Effector memory CD4-positive, alpha-beta T cell (primary cell): Measurements from ENCODE around the gene PLBD2.

Experiments used
- DNase-seq, 3 donors: peaks; one replicate each; pipeline ENCODE4 v3.0.0-alpha.2; 2020
- H3K27ac ChIP-seq: 2 replicates; pipeline ENCODE4 v1.7.0; 2013; ENCODE audit warnings: mild to moderate bottlenecking, low read length, moderate library complexity; ENCODE audit not compliant: insufficient read depth, poor library complexity, severe bottlenecking
- H3K27me3 ChIP-seq: replicated peaks from 2 replicates; pipeline ENCODE4 v1.7.0; 2013; ENCODE audit warnings: mild to moderate bottlenecking, low read length; ENCODE audit not compliant: insufficient read depth, control insufficient read depth, poor library complexity, severe bottlenecking
- H3K36me3 ChIP-seq: 2 replicates; pipeline ENCODE4 v1.7.0; 2013; ENCODE audit warnings: mild to moderate bottlenecking, low read length, moderate library complexity; ENCODE audit not compliant: control insufficient read depth, insufficient read depth
- H3K4me1 ChIP-seq: 2 replicates; pipeline ENCODE4 v1.7.0; 2013; ENCODE audit warnings: low read length, mild to moderate bottlenecking; ENCODE audit not compliant: control insufficient read depth, insufficient read depth, poor library complexity, severe bottlenecking
- H3K4me3 ChIP-seq: 2 replicates; pipeline ENCODE4 v1.7.0; 2013; ENCODE audit warnings: low read length, low read depth, mild to moderate bottlenecking; ENCODE audit not compliant: insufficient read depth, poor library complexity, severe bottlenecking
- H3K9me3 ChIP-seq: 2 replicates; pipeline ENCODE4 v1.7.0; 2013; ENCODE audit warnings: mild to moderate bottlenecking, low read length, moderate library complexity; ENCODE audit not compliant: control insufficient read depth

Gene PLBD2

GRCh38 chr12:113438523-113439300 lies 80.3 kb downstream of the PLBD2 start:
- H3K9me3 ChIP-seq = no peaks in the 10 kb centered on the region
- no peak for DNase-seq
- H3K4me3 ChIP-seq = no peak overlapping the region
- H3K4me1 ChIP-seq = no peaks in the 10 kb centered on the region
- H3K27ac ChIP-seq = no peak overlapping the region
- H3K27me3 ChIP-seq = no peaks in the 10 kb centered on the region
- no peaks in the 10 kb centered on the region for H3K36me3 ChIP-seq

GRCh38 chr12:113439301-113439597 lies 80.9 kb downstream of the PLBD2 start:
- DNase-seq = no peak
- no peaks in the 10 kb centered on the region for H3K4me1 ChIP-seq
- no peak overlapping the region for H3K4me3 ChIP-seq
- no peak overlapping the region for H3K27ac ChIP-seq
- H3K27me3 ChIP-seq = no peaks in the 10 kb centered on the region
- H3K36me3 ChIP-seq = no peaks in the 10 kb centered on the region
- no peaks in the 10 kb centered on the region for H3K9me3 ChIP-seq

GRCh38 chr12:113439606-113440030 lies 81.2 kb downstream of the PLBD2 start:
- Histone ChIP-seq H3K27ac (no peak overlapping the region), H3K27me3 (no peaks in the 10 kb centered on the region)
- no peak for DNase-seq

GRCh38 chr12:113440336-113440735 lies 81.9 kb downstream of the PLBD2 start:
- no peak for DNase-seq
- no peaks in the 10 kb centered on the region for H3K9me3 ChIP-seq
- H3K36me3 ChIP-seq = no peaks in the 10 kb centered on the region
- no peaks in the 10 kb centered on the region for H3K27me3 ChIP-seq
- no peaks in the 10 kb centered on the region for H3K4me1 ChIP-seq
- H3K27ac ChIP-seq = no peak overlapping the region
- H3K4me3 ChIP-seq = no peak overlapping the region

More at GRCh38 chr12:113439606-113440030, 81.2 kb downstream of the PLBD2 start:
- no peaks in the 10 kb centered on the region for H3K9me3 ChIP-seq
- H3K4me1 ChIP-seq = no peaks in the 10 kb centered on the region
- no peak overlapping the region for H3K4me3 ChIP-seq
- H3K36me3 ChIP-seq = no peaks in the 10 kb centered on the region
